Measurements from ENCODE around the gene STYX.
A peak's percentile ranks its signal among the peaks of the same experiment; 100 is the strongest.

STYX gene

DNA sequence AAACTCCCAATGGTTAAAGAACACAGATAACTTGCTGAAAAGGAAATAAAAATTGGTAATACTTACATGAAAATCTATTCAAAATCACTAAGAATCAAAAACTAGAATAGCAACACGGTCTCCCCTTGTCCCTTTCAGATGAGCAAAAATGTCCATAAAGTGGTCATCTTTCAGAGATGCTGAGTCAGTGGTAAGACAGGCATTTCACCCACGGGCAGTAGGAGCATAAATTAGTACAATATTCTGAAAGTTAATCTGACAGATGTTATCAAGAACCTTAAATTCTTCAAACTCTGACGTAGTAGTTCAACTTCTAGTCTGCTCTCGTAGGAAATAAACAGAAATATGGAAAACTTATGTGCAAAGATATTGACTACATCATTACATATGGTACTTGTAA lies 94.5 kb downstream of the STYX start:
- no peak overlapping the region for H3K9ac ChIP-seq
- TF ChIP-seq CTCF (IDR thresholded peaks at IDR 0.05), result no peak
- H2AFZ ChIP-seq, result peak overlapping the region; percentile 7
- no peaks in the 10 kb centered on the region for H3K4me1 ChIP-seq
- H3K27me3 ChIP-seq (ENCODE audit: control insufficient read depth, insufficient read depth, low read length), result no peaks in the 10 kb centered on the region
- no peaks in the 10 kb centered on the region for H3K36me3 ChIP-seq (ENCODE audit: control insufficient read depth, insufficient read depth, low read length)
- H3K4me3 ChIP-seq (ENCODE audit: low read depth, low read length), result no peak overlapping the region
- no peaks in the 10 kb centered on the region for H3K9me3 ChIP-seq (ENCODE audit: control insufficient read depth, low read length)
- H3K79me2 ChIP-seq, result no peaks in the 10 kb centered on the region
- no peak overlapping the region for H3K4me2 ChIP-seq (ENCODE audit: low read length)
- no peak overlapping the region for H3K27ac ChIP-seq

Data from parathyroid adenoma (tissue), 2 donors.